Stimulated activated CD4-positive, alpha-beta T cell treated with anti-CD3 and anti-CD28 coated beads, TNF-alpha, amount 100 ng/mL, for 48 hours (primary cell): Measurements from ENCODE around the gene CHCHD3.
"Not testable (repeated sequence)": the region's sequence is repeated elsewhere in the genome, so short reads cannot be mapped to it uniquely, and the experiment has no call there.

ENCODE experiments used
- DNase-seq, 3 donors: peaks; one replicate each; pipeline ENCODE4 v3.0.0-alpha.2; 2020; ENCODE audit warnings: low read depth in 3 of 3

The CHCHD3 gene

GRCh38 chr7:133003052-133003910 lies 78.6 kb downstream of the CHCHD3 start:
- no peak for DNase-seq

- DNase-seq = no peak
Measured at GRCh38 chr7:133001727-133002126, 80.2 kb downstream of the CHCHD3 start.

GRCh38 chr7:132999845-133000244 lies 82.0 kb downstream of the CHCHD3 start:
- DNase-seq = no peak

GRCh38 chr7:132998763-132999162 lies 83.1 kb downstream of the CHCHD3 start:
- DNase-seq = no peak

GRCh38 chr7:132997505-132997904 lies 84.4 kb downstream of the CHCHD3 start:
- no peak for DNase-seq

GRCh38 chr7:132996581-132997242 lies 85.2 kb downstream of the CHCHD3 start:
- no peak for DNase-seq

- DNase-seq = no peak
Measured at GRCh38 chr7:132993377-132994013, 88.4 kb downstream of the CHCHD3 start.

GRCh38 chr7:132991615-132992587 lies 90.0 kb downstream of the CHCHD3 start:
- DNase-seq = no peak

- DNase-seq = no peak
Measured at GRCh38 chr7:132988117-132988516, 93.8 kb downstream of the CHCHD3 start.

- DNase-seq = no peak
Measured at GRCh38 chr7:132980402-132980801, 101.5 kb downstream of the CHCHD3 start.

GRCh38 chr7:132979524-132979923 lies 102.4 kb downstream of the CHCHD3 start:
- no peak for DNase-seq

- DNase-seq = no peak
Measured at GRCh38 chr7:132977234-132977633, 104.7 kb downstream of the CHCHD3 start.

GRCh38 chr7:132972745-132973144 lies 109.1 kb downstream of the CHCHD3 start:
- DNase-seq = no peak

GRCh38 chr7:132970257-132970656 lies 111.6 kb downstream of the CHCHD3 start:
- no peak for DNase-seq

- no peak for DNase-seq
Measured at GRCh38 chr7:132969520-132969919, 112.4 kb downstream of the CHCHD3 start.

GRCh38 chr7:132967470-132967848 lies 114.4 kb downstream of the CHCHD3 start:
- DNase-seq = not testable (repeated sequence)

- no peak for DNase-seq
Measured at GRCh38 chr7:132966754-132967469, 115.0 kb downstream of the CHCHD3 start.

- no peak for DNase-seq
Measured at GRCh38 chr7:132965951-132966350, 115.9 kb downstream of the CHCHD3 start.

GRCh38 chr7:132964876-132965275 lies 117.0 kb downstream of the CHCHD3 start:
- no peak for DNase-seq

- DNase-seq = no peak
Measured at GRCh38 chr7:132959891-132960290, 122.0 kb downstream of the CHCHD3 start.

GRCh38 chr7:132956556-132956955 lies 125.3 kb downstream of the CHCHD3 start:
- DNase-seq = no peak
